Activated CD4-positive, alpha-beta T cell treated with anti-CD3 and anti-CD28 coated beads for 24 hours (primary cell): Measurements from ENCODE around the gene C1orf210.

Experiments used
- DNase-seq, 2 donors: peaks; one replicate each; pipeline ENCODE4 v3.0.0-alpha.2; 2020; ENCODE audit warnings: low read depth in 2 of 2

Gene C1orf210

DNA sequence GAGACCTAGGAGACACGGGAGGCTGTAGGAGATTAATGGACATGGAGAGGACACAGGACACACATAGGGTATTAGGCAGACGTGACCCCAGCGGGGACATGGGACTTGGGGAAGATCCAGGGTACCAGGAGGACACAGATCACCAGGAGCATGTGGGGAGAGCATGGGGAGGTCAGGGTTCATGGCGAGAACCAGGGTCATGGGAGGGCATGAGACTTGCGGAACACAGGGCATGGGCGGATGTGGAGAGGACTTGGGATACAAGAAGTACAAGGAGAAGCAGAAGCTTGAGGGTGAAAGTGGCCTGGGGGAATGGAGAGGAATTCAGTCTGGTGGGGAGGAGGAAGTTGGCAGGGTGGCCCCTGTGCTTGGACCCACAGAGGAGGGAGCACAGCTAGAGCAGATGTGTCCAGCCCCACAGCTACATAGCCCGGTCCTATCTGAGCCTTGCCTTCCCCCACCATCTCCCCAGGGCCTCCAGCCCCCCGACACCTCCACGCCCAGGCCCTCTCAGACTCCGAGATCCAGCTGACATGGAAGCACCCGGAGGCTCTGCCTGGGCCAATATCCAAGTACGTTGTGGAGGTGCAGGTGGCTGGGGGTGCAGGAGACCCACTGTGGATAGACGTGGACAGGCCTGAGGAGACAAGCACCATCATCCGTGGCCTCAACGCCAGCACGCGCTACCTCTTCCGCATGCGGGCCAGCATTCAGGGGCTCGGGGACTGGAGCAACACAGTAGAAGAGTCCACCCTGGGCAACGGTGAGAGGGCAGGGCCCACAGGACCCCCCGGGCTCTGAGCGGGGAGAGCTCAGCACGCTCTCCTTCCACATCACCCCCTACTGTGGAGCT lies 27.5 kb upstream of the C1orf210 start:
- DNase-seq: no peak

DNA sequence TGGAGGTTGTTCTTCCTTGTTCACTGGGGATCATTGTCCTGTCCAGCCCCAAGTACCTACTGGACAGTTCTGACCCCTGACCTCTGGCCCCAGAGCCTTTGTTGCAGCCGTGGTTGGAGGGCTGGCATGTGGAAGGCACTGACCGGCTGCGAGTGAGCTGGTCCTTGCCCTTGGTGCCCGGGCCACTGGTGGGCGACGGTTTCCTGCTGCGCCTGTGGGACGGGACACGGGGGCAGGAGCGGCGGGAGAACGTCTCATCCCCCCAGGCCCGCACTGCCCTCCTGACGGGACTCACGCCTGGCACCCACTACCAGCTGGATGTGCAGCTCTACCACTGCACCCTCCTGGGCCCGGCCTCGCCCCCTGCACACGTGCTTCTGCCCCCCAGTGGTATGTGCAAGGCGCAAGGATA lies 26.8 kb upstream of the C1orf210 start:
- no peak for DNase-seq

DNA sequence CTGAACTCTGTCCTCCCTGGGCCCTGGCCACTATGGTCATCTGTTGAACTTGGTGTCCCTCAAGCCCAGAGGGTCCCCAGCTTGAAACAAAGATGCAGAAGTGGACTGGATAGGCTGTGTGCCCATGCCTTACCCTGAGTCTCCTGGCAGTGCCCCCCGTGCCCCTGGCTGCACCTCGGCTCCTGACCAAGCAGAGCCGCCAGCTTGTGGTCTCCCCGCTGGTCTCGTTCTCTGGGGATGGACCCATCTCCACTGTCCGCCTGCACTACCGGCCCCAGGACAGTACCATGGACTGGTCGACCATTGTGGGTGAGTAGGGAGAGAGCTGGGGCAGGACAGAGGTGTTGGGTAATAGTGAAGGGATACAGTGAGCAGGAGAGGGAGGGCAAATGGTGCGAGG lies 26.1 kb upstream of the C1orf210 start:
- no peak for DNase-seq

DNA sequence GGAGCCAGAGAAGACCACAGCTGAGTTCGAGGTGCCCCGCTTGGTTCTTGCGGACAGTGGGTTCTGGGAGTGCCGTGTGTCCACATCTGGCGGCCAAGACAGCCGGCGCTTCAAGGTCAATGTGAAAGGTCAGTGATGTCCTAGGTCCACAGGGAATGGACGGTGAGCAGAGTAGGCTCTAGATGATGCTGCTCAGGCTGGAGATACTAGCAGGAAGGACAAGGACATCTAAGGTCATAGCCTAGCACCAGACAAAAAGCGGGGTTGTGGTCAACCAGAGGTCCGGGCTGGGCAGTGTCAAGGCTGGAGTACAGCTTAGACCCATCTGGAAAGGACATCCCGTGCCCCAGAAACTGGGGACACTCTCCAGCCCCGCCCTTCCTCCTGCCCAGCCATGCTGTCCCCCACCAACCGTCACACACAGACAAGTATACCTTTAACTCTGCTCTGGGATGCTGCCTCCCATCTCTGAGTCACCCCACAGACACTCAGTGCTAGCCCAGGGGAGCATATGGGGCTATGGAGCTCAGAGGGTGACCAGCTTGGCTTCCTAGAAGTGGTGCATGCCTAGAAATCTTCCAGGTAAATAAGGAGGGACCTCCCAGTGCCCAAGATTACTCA lies 24.1 kb upstream of the C1orf210 start:
- DNase-seq: no peak

DNA sequence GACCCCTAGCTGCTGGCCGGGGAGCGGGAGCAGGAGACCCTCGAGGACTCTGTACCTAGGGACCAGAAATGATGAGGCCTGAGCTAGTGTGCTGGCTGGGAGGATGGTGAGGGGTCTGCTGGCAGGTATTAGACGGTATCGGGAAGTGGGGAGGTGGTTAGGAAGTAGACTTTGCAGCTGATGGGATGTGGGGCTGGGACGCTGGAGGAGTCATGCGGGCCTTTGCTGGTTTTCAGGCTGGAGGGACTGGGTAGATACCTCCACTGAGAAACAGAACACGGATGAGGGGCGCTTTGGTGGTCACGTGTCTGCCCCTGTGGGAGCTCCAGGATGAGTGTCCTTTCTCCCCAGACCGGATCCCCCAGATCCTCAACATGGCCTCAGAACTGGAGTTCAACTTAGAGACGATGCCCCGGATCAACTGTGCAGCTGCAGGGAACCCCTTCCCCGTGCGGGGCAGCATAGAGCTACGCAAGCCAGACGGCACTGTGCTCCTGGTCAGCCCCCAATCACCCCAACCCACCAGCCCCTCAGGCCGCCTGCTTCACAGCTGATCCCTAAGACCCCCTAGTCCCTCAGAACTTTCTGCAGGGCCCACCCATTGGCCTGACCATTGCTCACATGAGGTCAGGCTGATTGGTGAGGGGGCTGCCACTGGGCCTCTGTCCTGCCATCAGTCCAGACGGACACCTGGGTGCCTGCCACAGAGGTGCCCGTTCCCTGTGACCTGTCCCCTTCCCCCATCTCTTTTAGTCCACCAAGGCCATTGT lies 23.4 kb upstream of the C1orf210 start:
- DNase-seq: no peak

DNA sequence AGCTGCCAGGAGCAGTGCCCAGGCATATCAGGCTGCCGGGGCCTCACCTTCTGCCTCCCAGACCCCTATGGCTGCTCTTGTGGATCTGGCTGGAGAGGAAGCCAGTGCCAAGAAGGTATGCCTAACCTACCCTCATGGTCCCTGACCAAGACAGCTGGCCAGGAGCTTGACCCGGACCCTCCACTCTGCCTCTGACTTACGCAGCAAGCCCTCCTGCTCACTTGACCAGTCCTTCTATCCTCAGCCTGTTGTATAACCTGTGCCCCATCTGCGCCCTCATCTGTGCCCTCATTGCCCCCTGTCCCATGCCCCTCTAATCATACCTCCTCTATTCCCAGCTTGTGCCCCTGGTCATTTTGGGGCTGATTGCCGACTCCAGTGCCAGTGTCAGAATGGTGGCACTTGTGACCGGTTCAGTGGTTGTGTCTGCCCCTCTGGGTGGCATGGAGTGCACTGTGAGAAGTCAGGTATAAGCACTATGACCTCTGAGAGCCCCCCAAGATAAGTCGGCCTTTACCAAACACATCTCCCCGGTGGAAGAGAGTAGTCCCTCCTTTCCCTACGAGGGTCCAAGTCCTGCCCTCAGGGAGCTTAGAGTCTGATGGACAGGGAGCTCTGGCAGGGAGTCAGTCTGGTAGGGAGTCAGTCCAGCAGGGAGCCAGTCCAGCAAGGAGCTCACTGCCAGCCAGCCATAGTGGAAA lies 22.2 kb upstream of the C1orf210 start:
- no peak for DNase-seq

DNA sequence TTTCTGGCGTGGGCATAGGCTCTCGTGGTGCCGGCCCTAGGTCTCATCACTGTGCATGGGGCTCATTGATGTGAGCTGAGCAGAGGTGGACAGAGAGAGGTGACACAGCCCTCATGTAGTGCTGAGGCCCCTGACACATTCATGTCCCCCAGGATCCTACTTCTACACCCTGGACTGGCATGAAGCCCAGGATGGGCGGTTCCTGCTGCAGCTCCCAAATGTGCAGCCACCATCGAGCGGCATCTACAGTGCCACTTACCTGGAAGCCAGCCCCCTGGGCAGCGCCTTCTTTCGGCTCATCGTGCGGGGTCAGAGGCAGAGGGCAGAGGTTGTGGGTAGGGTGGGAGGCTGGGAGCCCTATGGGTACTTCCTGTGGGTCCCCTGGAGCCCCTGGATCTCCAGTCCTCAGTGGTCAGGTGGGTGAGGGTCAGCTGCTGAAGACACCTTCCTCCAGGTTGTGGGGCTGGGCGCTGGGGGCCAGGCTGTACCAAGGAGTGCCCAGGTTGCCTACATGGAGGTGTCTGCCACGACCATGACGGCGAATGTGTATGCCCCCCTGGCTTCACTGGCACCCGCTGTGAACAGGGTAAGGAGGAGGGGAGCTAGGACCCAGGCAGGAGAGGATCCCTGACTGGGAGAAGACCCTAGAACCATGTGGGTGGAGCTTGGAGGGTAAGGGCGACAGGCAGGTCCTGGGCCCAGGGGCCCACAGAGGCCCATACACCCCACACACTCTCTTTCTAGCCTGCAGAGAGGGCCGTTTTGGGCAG lies 21.5 kb upstream of the C1orf210 start:
- no peak for DNase-seq

DNA sequence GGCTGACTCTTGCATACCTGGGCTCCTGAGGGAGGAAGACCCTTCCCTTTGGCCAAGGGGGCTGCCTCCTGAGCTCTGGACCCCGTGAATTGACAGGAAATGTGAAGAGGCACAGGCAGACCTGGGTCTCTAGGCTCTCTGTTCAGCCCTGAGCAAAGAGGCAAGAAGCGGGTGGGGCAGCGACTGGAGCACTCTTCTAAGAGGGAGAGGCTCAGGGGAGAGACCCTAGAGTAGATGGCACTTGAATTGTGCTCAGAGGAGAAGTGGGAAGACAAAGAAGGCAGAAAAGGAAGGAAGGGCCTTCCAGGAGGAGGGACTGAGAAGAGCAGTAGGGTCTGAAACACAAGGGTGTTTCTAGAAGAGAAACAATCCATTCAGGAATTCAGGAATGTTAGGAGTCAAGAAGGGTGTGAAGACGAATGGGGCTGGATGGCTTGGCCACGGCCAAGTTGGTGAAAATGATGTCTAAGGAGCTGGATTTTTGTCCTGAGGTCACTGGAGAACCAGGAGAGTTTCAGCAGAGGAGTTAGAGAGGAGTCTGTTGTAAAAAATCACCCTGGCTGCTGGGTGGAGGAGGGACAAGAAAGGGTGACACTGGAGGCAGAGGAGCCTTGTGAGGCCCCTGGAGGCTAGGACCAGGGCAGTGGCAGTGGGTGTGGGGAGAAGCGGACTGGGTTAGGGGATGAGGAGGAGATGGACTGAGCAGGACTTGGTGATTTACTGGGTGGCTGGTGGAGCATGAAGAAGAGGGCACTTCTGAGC lies 20.7 kb upstream of the C1orf210 start:
- no peak for DNase-seq

DNA sequence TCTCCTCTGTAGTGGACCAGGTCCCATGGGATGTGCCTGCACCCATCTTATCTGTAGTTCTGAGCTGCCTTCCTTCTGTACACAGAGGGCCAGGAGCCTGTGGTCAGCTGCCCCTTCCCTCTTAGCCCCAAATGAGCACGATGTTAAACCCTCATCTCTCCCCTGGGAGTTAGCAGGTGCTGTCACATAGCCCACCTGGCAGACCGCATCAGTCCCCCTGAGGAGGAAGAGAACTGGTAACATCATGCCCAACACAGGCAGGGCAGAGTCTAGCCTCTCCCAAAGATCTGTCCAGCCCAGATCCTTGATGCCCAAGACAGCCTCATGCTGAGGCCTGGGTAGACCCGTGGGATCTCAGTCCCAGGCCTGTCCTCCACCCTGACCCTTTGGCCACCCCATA lies 20.1 kb upstream of the C1orf210 start:
- DNase-seq: no peak

DNA sequence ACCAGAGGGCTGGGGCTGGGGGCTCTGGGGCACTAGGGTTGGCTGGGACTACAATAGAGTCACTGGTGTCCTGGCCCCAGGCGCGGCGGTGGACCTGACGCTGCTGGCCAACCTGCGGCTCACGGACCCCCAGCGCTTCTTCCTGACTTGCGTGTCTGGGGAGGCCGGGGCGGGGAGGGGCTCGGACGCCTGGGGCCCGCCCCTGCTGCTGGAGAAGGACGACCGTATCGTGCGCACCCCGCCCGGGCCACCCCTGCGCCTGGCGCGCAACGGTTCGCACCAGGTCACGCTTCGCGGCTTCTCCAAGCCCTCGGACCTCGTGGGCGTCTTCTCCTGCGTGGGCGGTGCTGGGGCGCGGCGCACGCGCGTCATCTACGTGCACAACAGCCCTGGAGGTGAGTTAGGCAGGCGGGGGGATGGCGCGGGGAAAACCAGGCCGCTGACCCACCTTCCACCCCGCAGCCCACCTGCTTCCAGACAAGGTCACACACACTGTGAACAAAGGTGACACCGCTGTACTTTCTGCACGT lies 19.5 kb upstream of the C1orf210 start:
- DNase-seq: no peak

DNA sequence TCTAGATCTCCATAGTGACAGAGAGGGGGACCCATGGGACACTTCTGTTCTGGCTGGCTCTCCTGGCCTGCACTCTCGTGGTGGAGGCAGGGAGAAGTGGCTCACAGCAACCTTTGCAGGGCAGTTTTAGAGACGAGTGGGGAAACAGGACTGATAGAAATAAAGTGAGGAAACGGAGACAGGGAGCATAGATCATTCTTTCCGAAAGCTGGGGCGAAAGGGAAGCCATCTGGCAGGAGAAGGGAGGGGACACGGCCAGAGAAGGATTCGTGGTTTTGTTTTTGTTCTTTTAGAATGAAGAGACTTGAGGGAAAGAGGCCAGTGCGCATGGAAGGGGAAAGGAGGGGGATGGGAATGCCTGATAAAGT lies 18.9 kb upstream of the C1orf210 start:
- no peak for DNase-seq

DNA sequence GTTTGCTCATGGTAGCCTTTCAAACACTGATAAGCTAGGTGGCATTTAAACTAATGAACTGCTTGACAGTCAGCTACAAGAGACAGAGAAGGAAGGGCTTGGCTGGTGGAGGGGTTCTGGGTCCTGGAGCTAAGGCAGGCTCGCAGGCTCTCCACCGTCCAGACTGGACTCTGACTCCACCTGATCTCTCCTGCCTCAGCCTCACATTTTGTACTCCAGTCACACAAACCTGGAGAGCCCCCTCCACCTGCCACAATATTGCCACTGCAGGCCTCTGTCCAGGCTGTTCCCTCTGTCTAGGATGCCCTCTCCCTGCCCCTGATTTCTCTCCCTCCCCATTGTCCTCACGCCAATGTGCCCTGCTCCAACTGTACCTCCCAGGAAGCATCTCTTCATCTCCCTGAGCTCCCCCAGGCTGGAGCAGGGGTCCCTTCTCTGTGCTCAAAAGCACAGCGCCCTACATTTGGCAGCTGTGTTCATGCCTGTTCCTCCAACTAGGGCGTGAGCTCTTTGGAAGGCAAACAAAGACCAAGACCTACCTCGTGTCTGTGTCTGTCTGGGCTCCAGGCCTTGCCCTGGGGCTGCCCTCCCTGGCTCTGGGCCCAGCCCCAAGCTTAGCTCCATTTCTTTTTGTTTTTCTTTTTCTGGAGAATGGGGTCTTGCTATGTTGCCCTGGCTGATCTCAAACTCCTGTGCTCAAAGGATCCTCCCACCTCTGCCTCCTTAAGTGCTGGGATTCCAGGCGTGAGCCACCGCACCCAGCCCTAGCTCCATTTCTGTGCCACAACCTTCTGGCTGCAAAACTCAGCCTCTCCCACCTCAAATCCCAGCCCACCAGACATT lies 18.3 kb upstream of the C1orf210 start:
- DNase-seq: no peak

DNA sequence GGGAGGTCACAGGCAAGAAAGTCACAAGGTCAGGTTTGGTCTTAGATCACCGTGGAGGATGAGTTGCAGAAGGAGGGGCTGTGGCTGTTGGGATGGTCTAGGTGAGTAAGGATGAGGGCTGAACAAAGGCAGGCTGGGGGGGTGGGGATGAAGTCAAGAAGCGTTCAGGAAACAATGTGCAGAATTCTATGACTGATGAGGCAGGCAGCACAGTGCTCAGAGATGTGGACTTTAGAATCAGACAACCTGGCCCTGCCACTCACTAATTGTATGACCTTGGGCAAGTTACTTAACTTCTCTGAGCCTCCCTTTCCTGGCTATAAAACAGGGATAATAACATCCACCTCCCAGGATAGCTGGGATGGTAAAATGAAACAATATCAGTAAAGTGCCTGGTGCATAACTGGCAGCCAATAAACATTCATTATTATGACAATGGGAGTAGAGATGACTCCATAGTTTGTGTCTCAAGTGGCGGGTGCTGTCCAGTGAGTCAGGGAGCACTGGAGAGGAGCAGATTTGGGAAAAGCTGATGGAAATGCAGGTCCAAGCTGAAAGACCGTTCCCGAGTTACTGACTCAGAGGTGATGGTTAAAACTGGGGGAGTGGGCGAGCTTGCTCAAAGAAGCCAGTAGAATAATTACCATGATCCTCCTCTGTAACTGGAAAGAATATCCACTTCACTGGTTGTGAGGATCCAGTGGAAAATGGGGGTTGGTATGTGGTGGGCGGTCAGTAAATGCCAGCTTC lies 17.5 kb upstream of the C1orf210 start:
- no peak for DNase-seq

DNA sequence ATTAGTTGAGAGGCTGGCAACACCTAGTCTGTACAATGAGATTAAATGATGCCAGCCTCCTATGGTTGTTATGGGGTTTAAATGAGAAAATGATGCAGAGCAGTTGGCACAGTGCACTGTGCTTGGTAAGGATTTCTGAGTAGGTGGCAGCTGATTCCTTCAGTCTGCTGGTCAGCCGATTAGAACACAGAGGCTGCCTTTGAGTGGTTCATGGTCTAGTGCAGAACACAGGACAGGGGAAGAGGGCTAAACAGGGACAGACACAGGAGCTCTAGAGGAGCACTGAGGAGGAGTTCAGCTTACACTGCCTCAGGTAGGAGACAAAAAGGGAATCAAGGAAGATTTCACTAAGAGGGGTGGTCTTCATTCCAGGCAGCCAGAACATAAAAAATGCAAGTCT lies 16.8 kb upstream of the C1orf210 start:
- no peak for DNase-seq

DNA sequence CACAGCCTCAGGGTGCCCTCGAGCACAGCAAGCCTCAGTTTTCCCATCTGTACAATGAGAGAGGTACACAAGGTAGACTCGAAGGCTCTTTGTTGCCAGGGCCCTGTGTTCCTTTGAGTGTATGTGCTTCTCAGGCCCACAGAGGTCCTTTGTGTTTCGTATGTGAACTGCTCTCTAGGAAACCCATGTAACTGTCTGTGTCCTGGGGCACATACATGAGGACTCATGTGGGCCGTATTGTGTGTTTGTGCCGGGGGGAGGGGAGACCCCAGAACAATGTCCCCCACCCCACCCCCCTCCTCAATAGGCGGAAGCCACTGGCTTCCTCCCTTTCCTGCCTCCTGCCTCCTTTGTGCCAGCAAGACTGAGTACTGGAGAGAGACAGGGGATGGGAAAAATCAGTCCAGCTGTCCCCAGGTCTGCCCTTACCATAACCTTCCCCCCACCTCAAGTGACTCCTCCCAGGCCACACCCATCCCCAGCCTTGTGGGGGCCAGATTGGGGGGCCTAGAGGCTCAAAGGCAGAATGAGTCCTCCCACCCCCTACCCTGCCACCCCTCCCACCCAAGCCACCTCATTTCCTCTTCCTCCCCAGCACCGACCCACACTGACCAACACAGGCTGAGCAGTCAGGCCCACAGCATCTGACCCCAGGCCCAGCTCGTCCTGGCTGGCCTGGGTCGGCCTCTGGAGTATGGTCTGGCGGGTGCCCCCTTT lies 15.2 kb upstream of the C1orf210 start, which contains the start of gene TIE1:
TIE1 (plus strand) TSS at position 605 of the 717 bp plus-strand sequence; CDS start at position 695, 90 bp downstream.
- DNase-seq: no peak

DNA sequence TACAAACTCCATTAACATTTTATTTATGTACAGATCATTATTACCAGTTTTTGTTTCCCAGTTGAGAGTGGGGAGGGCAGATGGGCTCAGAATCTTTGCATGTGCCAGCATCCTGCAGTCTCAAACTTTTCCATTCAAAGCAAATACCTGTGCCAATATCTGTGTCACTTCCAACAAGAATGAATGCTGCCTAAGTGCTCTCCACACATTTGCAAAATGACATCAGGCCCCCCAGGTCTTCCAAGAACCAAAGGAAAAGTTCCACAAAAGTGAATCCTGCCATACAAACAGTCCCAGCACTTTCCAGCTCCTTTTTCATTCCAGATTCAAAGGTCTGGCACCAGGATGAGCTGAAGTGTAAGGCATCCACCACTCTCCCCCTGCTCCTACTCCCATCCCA lies 13.7 kb upstream of the C1orf210 start:
- DNase-seq: no peak

DNA sequence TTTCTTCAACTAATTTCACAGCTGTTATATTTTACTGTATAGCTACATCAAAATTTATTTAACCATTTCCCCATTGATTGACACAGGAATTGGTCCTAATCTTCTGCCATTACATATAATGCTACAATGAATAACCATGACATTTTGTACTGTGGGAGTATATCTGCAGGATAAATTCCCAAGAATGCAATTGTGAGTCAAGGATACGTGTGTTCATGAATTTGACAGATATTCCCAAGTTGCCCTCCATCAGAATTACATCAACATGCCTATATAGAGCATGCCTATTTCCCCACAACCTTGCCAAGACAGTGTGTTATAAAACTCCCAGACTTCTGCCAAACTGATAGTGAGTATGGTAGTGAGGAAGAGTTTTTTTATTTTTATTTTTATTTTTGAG lies 12.7 kb upstream of the C1orf210 start:
- DNase-seq: no peak

DNA sequence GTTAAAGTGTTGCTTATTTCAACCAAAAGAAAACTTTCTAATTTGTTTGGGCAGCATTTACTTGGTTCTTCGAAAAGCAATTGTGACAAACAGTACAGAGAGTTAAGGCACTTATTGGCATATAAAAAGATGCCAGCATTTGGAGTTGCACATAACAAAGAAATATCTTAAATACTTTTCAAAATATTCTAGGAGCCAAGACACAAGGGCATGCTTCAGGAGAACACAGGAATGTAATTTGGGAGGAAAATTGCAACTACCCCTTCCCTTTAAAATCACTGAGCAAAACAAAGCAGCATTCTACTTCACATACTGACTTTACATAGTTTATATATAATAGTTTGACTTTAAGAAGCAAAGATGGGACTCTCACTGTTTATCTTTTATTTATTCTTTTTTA lies 10.8 kb upstream of the C1orf210 start:
- DNase-seq: no peak
